ENCODE measurements around the gene CDK13. TPM values are rescaled to one million over a fixed set of nuclear protein-coding genes. Genes with fewer than 3 reads are reported as not detected.
A peak's percentile ranks its signal among the peaks of the same experiment; 100 is the strongest.

CDK13 gene
- total RNA-seq, 1 donor from 2014 or later: 90.9 TPM

- DNase-seq (ENCODE audit: low spot score): peak; percentile 99
Measured at GRCh38 chr7:39948956-39949928, 814 bp upstream of the CDK13 start.

DNA sequence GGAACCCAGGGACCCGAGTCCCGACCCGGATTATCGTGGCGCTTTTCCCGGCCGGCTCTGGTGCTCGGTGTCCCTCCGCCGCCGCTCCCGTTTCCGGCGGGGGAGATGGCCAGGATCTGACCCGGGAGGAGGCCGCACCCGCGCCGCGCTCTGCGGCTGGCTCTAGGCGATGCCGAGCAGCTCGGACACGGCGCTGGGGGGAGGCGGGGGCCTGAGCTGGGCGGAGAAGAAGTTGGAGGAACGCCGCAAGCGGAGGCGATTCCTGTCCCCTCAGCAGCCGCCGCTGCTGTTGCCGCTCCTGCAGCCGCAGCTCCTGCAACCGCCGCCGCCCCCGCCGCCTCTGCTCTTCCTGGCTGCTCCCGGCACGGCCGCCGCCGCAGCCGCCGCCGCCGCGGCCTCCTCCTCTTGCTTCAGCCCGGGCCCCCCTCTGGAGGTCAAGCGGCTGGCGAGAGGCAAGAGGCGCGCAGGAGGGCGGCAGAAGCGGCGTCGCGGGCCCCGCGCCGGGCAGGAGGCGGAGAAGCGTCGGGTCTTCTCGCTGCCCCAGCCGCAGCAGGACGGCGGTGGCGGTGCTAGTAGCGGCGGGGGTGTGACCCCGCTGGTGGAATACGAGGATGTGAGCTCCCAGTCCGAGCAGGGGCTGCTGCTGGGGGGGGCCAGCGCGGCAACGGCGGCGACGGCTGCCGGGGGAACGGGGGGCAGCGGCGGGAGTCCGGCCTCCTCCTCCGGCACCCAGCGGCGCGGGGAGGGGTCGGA is 593 bp downstream of the CDK13 start:
- peak; percentile 62 for DNase-seq (ENCODE audit: low spot score)

GRCh38 chr7:39951226-39952194 is 1.5 kb downstream of the CDK13 start:
- DNase-seq (ENCODE audit: low spot score): peak; percentile 61

DNA sequence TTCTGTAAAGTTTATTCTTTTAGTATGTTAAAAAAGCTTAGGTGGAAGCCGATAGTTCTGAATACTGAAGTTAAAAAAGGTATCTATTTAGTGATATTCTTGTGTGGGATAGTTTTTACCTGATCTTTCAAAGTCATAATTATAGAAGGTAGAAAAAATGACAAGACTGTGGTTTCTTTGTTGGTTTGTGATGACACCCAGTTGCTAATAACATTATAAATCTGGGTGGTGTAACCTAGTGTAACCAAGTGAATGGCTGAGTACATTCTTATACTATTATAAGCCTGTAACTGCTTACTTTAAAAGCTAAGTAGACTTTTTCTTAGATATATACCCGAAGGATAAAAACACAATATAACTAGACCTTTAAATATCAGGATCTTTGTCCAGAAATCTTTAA is 2.3 kb downstream of the CDK13 start:
- DNase-seq (ENCODE audit: low spot score): no peak

- DNase-seq (ENCODE audit: low spot score): no peak
Measured at GRCh38 chr7:39952803-39953202, 2.7 kb downstream of the CDK13 start.

DNA sequence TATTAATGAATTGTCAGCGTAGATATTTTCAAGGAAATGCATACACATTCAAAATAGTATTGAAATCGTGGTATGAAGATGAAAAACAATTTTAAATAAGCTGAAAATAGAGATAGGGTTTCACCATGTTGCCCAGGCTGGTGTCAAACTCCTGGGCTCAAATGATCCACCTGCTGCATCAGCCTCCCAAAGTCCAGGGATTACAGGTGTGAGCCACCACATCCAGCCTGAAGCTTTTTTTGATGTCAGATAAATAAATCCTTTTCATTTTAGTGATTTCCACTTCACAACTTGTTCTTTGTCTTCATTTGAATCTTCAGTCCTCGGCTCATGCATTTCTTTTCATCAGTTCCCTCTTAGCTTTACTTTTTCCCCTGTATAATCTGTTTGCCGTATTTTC is 4.6 kb downstream of the CDK13 start:
- DNase-seq (ENCODE audit: low spot score): no peak

DNA sequence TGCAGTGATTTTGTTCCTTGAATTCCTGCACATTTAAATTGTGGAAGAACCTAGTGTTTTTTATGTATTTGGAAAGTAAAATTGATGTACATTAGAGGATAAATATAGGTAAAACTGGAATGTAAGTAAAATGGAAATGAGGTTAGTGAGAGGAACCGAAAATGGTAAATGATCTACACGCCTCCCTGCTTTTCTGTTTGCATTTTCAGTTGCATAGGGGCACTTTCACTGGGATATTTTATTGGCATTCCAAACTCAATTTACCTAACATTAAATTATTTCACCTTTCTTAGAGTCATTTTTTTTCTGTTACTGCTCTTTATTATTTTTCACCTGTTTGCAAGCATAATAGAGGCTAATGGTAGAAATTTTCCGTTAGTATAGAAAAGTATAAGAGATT is 8.0 kb downstream of the CDK13 start:
- DNase-seq (ENCODE audit: low spot score): no peak

DNA sequence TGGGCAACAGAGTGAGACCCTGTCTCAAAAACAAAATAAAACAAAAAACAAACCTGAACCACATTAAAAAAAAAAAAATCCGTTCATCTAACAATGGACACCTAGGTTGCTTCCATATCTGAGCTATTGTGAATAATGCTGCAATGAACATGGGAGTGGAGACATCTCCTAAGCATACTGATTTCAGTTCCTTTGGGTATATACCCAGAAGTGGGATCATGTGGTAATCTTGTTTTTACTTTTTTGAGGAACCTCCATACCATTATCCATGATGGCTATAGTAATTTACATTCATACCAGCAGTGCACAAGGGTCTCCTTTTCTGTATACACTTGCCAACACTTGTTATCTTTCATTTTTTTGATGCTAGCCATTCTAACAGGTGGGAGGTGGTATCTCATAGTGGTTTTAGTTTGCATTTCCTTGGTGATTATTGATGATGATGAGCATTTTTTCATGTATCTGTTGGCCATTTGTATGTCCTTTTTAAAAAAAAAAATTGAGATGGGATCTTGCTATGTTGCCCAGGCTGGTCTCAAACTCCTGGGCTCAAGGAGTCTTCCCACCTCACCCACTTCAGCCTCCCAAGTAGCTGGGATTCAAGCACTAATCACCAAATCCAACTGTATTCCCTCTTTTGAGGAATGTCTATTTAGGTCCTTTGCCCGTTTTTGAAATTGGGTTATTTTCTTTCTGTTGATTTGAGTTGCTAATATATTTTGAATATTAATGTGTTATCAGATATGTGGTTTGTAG is 17.5 kb downstream of the CDK13 start:
- DNase-seq (ENCODE audit: low spot score): no peak

DNA sequence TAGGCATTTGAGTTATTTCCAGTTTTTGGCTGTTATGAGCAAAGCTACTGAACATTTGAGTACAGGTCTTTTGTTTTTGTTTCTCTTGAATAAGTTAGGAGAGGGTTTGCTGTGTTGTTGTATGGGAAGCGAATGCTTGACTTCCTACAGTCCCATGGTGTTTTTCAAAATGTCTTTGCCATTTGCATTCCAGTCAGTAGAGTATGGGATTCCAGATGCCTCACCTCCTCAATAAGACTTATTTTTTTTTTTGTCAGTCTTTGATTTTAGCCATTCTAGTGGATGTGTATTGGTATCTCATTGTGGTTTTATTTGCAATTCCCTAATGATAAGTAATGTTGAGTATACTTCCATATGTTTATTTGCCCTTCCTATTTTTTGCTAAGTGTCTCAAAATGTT is 19.4 kb downstream of the CDK13 start:
- DNase-seq (ENCODE audit: low spot score): no peak

GRCh38 chr7:39971924-39972323 is 21.9 kb downstream of the CDK13 start:
- DNase-seq (ENCODE audit: low spot score): no peak

- DNase-seq (ENCODE audit: low spot score): no peak
Measured at GRCh38 chr7:39973801-39974200, 23.7 kb downstream of the CDK13 start.

- no peak for DNase-seq (ENCODE audit: low spot score)
Measured at GRCh38 chr7:39978230-39978934, 28.3 kb downstream of the CDK13 start.

DNA sequence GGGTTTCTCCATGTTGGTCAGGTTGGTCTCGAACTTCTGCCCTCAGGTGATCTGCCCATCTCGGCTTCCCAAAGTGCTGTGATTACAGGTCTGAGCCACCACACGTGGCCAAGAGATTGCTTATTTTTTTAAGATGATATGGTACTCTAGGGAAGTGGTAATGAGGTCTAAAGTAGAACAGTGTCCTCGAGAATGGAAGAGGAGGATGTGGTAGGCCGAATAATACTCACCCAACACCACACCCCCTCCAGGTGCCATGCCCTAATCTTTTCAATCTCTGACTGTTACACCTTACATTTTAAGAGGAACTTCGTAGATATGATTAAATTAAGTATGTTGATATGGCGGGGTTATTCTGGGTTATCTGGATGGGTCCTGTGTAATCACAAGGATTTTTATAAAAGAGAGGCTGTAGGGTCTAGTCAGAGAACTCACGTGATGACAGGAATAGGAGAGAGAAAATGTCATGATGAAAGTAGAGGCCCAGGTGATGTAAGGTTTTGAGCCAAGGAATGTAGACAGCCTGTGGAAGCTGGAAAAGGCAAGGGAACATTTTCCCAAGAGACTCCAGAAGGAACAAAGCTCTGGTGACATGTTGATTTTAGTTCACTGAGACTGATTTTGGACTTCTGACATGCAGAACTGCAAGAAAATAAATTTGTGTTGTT is 29.5 kb downstream of the CDK13 start:
- DNase-seq (ENCODE audit: low spot score): no peak

DNA sequence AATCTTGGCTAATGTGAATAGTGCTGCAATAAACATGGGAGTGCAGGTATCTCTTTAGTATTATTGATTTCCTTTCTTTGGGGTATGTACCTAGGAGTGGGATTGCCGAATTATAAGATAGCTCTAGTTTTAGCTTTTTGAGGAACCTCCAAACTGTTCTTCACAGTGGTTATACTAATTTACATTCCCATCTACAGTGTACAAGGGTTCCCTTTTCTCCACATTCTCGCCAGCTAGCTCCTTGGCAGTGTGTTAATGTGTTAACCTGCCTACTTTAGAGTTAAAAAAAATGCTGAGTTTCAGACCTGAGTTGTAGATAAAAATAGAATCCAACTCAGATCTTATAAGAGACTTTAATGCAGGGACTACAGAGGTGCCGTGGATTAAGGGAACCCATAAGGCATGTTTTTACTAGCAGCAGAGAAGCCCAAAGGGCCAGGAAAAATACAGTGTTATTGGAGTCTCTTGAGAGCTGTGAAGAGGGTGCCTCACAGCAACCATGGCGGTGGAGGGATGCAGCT is 35.4 kb downstream of the CDK13 start:
- DNase-seq (ENCODE audit: low spot score): no peak

- DNase-seq (ENCODE audit: low spot score): no peak
Measured at GRCh38 chr7:39987641-39988347, 37.7 kb downstream of the CDK13 start.

DNA sequence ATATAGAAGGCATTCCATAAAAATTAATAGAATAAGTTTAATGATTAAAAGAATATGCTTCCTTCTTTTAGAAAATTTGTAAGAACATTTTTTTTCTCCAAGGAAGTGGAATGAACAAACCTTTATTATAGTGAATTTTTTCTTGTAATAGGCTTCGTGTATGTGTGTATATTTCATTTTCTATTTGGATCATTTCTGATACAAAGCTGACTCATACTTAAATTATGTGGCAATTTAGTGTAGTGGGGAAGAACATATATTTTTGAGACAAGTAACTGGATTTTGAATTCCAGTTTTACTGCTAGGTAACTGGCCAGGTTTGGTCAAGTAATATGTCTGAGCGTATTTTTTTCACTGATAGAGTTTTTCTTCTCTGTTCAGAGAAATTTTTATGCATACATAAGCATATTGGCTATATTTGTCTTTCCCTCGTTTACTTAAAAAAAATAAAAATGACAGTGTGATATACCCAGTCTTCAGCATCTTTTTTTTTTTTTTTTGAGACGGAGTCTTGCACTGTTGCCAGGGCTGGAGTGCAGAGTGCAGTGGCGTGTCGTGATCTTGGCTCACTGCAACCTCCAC is 50.8 kb downstream of the CDK13 start:
- no peak for DNase-seq (ENCODE audit: low spot score)

- no peak for DNase-seq (ENCODE audit: low spot score)
Measured at GRCh38 chr7:40001649-40002048, 51.6 kb downstream of the CDK13 start.

- DNase-seq (ENCODE audit: low spot score): no peak
Measured at GRCh38 chr7:40003597-40003996, 53.5 kb downstream of the CDK13 start.

Measured in ureter (tissue), 1 donor.